OCI-M1 (cell line): ENCODE measurements around the gene CNTN1.

Experiments used
- DNase-seq: peaks from one replicate; lab custom pipeline; 2025; lab: John Stamatoyannopoulos, UW

CNTN1 gene

GRCh38 chr12:40770781-40771180, 78.5 kb downstream of the CNTN1 start:
- DNase-seq = no peak

DNA sequence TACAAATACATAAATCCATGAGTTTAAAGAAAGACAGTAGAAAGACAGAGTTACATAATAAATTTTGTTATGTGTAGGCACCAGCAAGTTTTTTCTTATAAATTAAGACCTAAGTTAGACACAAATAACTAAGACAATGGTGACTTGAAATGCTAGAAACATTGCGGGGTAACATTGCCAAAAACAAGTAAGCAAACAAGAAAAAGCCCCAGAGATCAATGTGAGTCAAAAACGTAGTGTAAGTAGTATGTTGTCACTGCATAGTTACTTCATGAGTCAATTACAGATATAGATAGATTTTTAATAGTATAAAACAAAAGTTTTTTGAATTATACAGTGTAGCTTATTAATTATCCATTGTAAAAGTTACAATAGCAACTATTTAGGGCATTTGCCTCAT, 83.4 kb downstream of the CNTN1 start:
- DNase-seq = no peak

GRCh38 chr12:40784102-40784501, 91.9 kb downstream of the CNTN1 start:
- no peak for DNase-seq

DNA sequence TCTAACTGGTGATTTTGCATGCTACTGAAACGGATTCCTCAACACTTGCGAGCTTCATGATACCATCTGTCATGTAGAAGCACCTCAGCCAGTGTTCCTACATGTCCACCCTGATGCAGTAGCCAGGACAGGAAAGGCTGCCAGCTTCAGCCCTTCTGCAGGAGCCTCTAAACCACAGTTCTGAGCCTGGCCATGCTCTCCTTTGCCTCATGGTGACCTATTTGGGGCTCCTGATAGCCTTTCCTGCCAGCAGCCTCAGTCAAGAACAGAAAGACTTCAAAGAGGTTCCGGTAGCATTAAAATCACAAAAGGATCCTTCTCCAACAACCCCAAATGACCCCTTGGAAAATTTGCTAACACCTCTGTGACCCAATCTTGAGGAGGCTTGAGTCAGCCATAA, 96.0 kb downstream of the CNTN1 start:
- no peak for DNase-seq

GRCh38 chr12:40792792-40793386, 100.7 kb downstream of the CNTN1 start:
- no peak for DNase-seq

GRCh38 chr12:40793471-40793870, 101.2 kb downstream of the CNTN1 start:
- peak; percentile 47 for DNase-seq

DNA sequence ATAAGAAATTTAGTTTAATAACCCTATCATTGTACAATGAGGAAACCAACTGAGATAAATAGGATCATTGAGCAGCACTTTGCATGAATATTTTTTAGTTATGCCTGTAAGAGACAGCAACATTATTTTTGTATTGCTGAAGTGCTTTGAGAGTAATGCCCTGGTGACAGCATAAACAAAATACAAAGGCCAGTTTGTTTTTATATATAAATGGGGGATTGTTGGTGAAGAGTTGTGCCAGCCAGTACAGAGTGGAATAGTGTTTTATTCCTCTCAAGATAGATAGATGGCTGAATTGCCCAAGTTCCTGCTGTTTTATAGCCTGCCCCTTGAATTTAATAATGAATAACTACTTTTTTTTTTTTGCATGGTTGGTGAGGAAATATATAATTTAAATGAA, 101.8 kb downstream of the CNTN1 start:
- no peak for DNase-seq

GRCh38 chr12:40801082-40801481, 108.8 kb downstream of the CNTN1 start:
- no peak for DNase-seq

GRCh38 chr12:40801861-40802260, 109.6 kb downstream of the CNTN1 start:
- DNase-seq = no peak

GRCh38 chr12:40802656-40803055, 110.4 kb downstream of the CNTN1 start:
- DNase-seq = peak; percentile 30

DNA sequence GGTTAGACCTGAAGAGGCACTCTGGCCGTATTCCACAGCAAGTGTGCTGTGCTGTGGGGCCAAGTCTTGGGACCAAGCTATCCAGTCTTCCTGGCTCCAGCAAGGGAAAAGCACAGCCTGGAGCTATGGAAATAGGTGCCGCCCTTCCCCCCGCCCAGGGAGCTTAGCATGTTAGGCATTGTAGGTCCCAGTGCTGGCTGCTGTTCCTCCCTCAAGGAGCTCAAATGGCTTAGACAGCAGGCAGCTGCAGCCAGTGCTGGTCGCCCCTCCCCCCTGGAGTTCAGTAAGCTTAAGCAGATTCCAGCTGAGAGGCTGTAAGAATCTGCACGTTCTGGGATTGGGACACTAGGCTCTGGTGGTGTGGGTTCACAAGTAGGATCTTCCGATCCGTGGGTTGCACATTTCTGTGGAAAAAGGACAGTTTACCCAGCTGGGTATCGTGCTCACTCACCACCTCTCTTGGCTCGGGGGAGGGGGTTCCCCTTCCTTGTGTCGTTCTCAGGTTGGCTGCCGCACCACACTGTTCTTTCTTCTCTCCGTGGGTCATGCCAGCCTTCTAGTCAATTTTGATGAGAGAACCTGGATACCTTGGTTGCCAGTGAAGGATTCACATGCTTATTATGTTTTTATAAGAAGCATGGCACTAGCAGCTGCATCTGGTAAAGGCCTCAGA, 127.3 kb downstream of the CNTN1 start:
- DNase-seq = no peak

DNA sequence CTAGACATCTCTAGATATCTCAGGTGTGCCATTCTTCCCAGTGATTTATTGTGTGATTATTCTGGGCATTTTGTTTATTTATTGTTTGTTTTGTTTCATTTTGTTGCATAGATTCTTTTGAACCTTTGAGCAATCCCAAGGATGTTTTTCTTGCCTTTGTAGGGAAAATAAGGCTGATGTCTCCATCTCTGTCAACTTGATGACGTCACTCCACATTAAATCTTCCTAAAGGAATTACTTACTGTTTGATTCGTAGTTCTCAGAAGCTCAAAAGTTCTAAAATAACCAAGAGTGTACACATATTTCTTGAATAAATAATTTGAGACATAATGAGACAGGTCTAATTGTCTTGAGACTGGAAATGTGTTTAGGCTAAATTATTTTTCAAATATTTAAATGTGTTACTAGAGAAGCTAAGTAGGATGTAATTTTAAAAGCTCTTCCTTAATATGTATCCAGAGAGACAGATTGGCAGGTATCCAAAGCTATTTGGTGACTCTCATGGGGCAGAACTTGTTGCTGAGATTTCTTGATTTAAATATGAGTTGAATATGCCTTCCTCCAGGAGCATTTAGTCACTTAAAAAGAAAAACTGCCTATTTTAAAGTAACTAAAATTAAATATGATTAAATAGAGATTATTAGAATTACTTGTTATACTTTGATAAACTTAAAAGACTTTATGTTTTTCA, 128.7 kb downstream of the CNTN1 start:
- no peak for DNase-seq

DNA sequence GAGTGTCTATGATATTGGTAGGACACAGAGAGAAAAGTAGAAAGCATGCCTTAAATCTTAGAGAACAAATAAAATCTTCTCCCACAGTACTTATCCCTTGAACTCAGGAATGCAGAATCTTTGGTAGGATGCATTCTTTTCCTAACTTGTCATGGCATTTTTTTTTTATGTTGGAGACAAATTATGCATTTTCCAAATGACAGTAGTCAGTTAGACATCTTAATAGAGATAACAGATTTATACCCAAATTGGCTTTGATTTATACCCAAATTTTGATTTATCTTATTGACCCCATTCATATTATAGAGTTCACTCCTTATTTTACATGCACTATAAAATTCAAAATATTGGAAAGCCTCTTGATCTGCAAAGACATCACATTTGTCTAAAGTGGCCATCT, 132.9 kb downstream of the CNTN1 start:
- DNase-seq = no peak

DNA sequence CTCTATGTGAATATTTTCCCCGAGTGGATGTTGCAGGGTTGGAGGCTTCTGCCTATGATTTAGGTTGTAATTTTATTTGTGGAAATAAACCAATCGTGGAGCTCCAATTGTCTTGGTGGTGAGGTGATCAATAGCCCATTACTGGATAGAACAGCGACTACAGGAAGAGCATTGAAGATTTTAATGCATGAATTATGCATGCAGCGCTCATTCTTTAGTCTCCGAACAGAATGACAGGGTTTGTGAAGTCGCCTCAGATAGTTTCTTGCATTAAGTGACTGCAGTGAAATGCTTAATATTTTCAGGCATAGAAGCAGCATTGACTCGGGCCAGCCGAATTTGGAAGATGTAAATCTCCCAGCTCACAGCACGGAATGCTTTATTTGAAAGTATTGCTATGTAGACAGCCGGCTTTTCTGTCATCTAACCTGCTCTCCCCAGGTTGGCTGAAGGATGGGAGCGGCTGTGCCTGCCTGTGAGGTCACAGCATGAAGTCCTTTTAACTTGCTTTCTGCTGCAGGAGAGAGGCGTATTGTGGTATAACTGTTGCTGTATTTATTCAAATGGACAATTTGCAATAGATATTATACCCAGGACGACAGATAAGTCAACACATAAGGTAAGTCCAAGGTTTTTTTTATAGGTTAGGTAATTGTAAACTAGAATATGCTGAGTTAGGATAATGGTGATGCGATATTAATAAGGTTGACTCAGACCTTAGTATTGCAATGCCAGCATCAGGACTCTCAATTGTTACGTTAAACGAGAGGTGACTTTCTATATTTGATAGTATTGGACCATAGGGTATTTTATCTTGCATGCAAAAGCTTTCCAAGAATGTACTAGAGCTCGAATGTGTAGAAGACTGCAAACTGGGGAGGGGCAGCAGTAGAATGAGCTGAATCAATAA, 135.7 kb downstream of the CNTN1 start:
- DNase-seq = no peak

- DNase-seq = no peak
Observed at GRCh38 chr12:40828593-40828990, 136.4 kb downstream of the CNTN1 start.

- no peak for DNase-seq
Observed at GRCh38 chr12:40829738-40830144, 137.5 kb downstream of the CNTN1 start.

DNA sequence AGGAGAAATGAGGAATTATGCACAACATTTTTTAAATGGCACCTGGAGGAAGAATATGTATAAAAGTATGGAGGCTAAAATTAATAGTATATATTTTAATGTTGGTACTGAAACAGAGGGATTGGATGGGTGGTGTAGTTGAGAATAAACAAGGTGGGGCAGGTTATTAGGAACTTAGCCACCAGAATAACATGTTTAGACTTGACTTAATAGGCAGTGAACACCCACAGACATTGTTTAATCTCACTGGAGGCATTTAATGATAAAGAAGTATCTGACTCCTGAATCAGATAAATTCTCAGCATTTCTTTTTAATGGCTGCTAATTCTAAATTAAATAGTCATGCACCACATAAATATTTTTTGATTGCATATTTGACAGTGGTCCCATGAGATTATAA, 139.7 kb downstream of the CNTN1 start:
- no peak for DNase-seq

DNA sequence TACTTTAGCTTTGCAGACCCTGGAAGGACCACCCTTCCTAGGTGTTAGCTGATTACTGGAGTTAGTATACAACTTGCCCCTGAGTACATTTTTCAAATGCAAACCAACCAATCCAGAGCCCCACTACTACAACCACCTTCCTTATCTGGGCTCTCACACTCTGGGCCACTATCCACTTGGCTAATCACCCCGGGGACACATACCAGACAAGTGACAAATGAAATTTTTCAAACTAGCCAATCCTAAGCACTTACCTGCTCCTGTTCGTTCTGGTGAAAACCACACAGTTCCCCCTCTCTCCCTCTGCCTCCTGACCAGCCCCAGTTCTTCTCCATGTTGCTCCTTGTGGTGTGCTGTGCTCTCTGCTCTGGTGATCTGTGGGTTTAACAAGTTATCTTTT, 140.4 kb downstream of the CNTN1 start:
- peak; percentile 55 for DNase-seq

DNA sequence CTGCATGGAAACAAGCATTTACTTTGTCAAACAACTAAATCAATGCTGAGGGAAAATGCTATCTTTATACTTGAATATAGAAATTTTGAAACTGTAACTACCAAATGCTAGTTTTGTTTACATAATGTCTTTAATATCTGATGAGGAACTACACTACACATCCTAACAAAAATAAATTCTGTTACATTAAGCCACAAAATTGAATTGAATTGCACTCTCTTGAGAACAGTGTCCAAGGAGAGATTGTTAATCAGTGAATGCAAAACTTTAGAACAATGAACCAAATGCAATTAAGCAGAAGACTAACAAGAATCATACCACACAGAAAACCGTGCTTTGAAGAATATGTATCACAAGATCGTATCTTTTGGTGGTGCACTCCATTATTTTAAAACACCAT, 141.6 kb downstream of the CNTN1 start:
- no peak for DNase-seq

DNA sequence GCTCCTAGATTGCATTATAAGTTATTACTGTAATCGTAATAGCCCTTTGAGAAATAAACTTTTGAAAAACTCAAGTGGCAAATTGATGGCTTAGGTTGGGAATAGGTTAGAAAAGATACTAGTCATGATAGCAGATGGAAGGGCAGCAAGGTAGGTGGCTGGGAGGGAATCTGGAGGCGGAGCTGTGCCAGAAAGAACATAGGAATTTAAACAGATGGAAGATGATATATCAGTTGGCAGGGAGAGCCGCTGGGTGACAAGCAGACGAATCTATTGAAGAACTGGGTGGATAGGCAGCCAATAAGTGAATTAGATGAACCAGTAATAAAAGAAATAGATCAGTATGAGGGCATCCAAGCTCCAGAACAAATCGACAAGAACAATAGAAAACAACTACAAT, 142.1 kb downstream of the CNTN1 start:
- no peak for DNase-seq

- no peak for DNase-seq
Observed at GRCh38 chr12:40837891-40838429, 145.7 kb downstream of the CNTN1 start.

- no peak for DNase-seq
Observed at GRCh38 chr12:40843495-40843894, 151.3 kb downstream of the CNTN1 start.
